HAP-1 (cell line): ENCODE measurements around the gene TOX3.

Experiments
- DNase-seq, 2 experiments: peaks; one replicate each; pipeline ENCODE4 v3.0.0-alpha.2; 2016 to 2020; ENCODE audit warnings: low spot score in 2 of 2
- H3K27me3 ChIP-seq: fragments of 250-450 bp; sonication (Bioruptor Pico); 2 replicates; pipeline ENCODE4 v1.5.1; 2020; ENCODE audit warnings: low read depth, mild to moderate bottlenecking, moderate library complexity
- H3K36me3 ChIP-seq: fragments of 250-450 bp; sonication (Bioruptor Pico); replicated peaks from 2 replicates; pipeline ENCODE4 v1.5.1; 2020; ENCODE audit warnings: mild to moderate bottlenecking
- H3K4me1 ChIP-seq: fragments of 250-450 bp; sonication (Bioruptor Pico); 2 replicates; pipeline ENCODE4 v1.5.1; 2020; ENCODE audit warnings: mild to moderate bottlenecking
- H3K4me3 ChIP-seq: fragments of 250-450 bp; sonication (Bioruptor Pico); 2 replicates; pipeline ENCODE4 v1.5.1; 2020; ENCODE audit warnings: mild to moderate bottlenecking, moderate library complexity
- H3K9me3 ChIP-seq: fragments of 250-450 bp; sonication (Bioruptor Pico); 2 replicates; pipeline ENCODE4 v1.5.1; 2020; ENCODE audit warnings: mild to moderate bottlenecking, moderate library complexity
- in situ Hi-C: fragments of 300-500 bp; cut with MboI; formaldehyde crosslinking; loops from 3 replicates; pipeline ENCODE4 v1.14.3; 2020; ENCODE audit warnings: low sequenced_read_pairs, inconsistent platforms, mixed read lengths

Gene TOX3

GRCh38 chr16:52434224-52434623, 112.7 kb downstream of the TOX3 start:
- Histone ChIP-seq H3K36me3 (no peaks in the 10 kb centered on the region), H3K27me3 (no peaks in the 10 kb centered on the region), H3K9me3 (no peaks in the 10 kb centered on the region), H3K4me3 (no peak overlapping the region), H3K4me1 (peaks cover 14% of the 10 kb centered on the region)
- in situ Hi-C loops: no loop called here
- no peak for DNase-seq

GRCh38 chr16:52433643-52434042, 113.3 kb downstream of the TOX3 start:
- no peak overlapping the region for H3K4me3 ChIP-seq
- peaks cover 14% of the 10 kb centered on the region for H3K4me1 ChIP-seq
- in situ Hi-C loops: no loop called here
- no peaks in the 10 kb centered on the region for H3K9me3 ChIP-seq
- H3K27me3 ChIP-seq: no peaks in the 10 kb centered on the region
- H3K36me3 ChIP-seq: no peaks in the 10 kb centered on the region
- no peak for DNase-seq

- Histone ChIP-seq H3K9me3 (no peaks in the 10 kb centered on the region), H3K4me3 (no peak overlapping the region), H3K4me1 (no peaks in the 10 kb centered on the region), H3K36me3 (no peaks in the 10 kb centered on the region), H3K27me3 (no peaks in the 10 kb centered on the region)
- no peak for DNase-seq
- in situ Hi-C loops: no loop called here
These were observed 122.4 kb downstream of the TOX3 start for GRCh38 chr16:52424591-52424990.

- Histone ChIP-seq H3K27me3 (no peaks in the 10 kb centered on the region), H3K36me3 (no peaks in the 10 kb centered on the region), H3K4me1 (no peaks in the 10 kb centered on the region), H3K4me3 (no peak overlapping the region), H3K9me3 (no peaks in the 10 kb centered on the region)
- in situ Hi-C loops: no loop called here
- no peak for DNase-seq
These were observed 124.6 kb downstream of the TOX3 start for GRCh38 chr16:52422307-52422706.

GRCh38 chr16:52418201-52418600, 128.7 kb downstream of the TOX3 start:
- in situ Hi-C loops: no loop called here
- Histone ChIP-seq H3K4me1 (no peaks in the 10 kb centered on the region), H3K9me3 (no peaks in the 10 kb centered on the region), H3K4me3 (no peak overlapping the region), H3K36me3 (no peaks in the 10 kb centered on the region), H3K27me3 (no peaks in the 10 kb centered on the region)
- DNase-seq: no peak

- in situ Hi-C loops: no loop called here
- H3K27me3 ChIP-seq: no peaks in the 10 kb centered on the region
- H3K4me1 ChIP-seq: no peaks in the 10 kb centered on the region
- no peaks in the 10 kb centered on the region for H3K36me3 ChIP-seq
- H3K9me3 ChIP-seq: no peaks in the 10 kb centered on the region
- no peak for DNase-seq
- H3K4me3 ChIP-seq: no peak overlapping the region
These were observed 130.1 kb downstream of the TOX3 start for GRCh38 chr16:52416888-52417287.

GRCh38 chr16:52411011-52411410, 135.9 kb downstream of the TOX3 start:
- H3K27me3 ChIP-seq: no peaks in the 10 kb centered on the region
- no peaks in the 10 kb centered on the region for H3K9me3 ChIP-seq
- DNase-seq: no peak
- in situ Hi-C loops: no loop called here
- no peaks in the 10 kb centered on the region for H3K4me1 ChIP-seq
- H3K36me3 ChIP-seq: no peaks in the 10 kb centered on the region
- H3K4me3 ChIP-seq: no peak overlapping the region

- Histone ChIP-seq H3K4me1 (no peaks in the 10 kb centered on the region), H3K4me3 (no peak overlapping the region), H3K27me3 (no peaks in the 10 kb centered on the region), H3K36me3 (no peaks in the 10 kb centered on the region), H3K9me3 (no peaks in the 10 kb centered on the region)
- no peak for DNase-seq
- in situ Hi-C loops: no loop called here
These were observed 138.6 kb downstream of the TOX3 start for GRCh38 chr16:52408191-52408845.

GRCh38 chr16:52407778-52408177, 139.2 kb downstream of the TOX3 start:
- Histone ChIP-seq H3K27me3 (no peaks in the 10 kb centered on the region), H3K9me3 (no peaks in the 10 kb centered on the region), H3K36me3 (no peaks in the 10 kb centered on the region), H3K4me3 (no peak overlapping the region), H3K4me1 (no peaks in the 10 kb centered on the region)
- no peak for DNase-seq
- in situ Hi-C loops: no loop called here

- no peaks in the 10 kb centered on the region for H3K4me1 ChIP-seq
- no peaks in the 10 kb centered on the region for H3K9me3 ChIP-seq
- H3K36me3 ChIP-seq: no peaks in the 10 kb centered on the region
- no peak for DNase-seq
- H3K27me3 ChIP-seq: no peaks in the 10 kb centered on the region
- in situ Hi-C loops: no loop called here
- H3K4me3 ChIP-seq: no peak overlapping the region
These were observed 141.5 kb downstream of the TOX3 start for GRCh38 chr16:52405441-52405840.

GRCh38 chr16:52404546-52404945, 142.4 kb downstream of the TOX3 start:
- Histone ChIP-seq H3K27me3 (no peaks in the 10 kb centered on the region), H3K4me1 (no peaks in the 10 kb centered on the region), H3K36me3 (no peaks in the 10 kb centered on the region), H3K4me3 (no peak overlapping the region), H3K9me3 (no peaks in the 10 kb centered on the region)
- in situ Hi-C loops: no loop called here
- no peak for DNase-seq

GRCh38 chr16:52399116-52399515, 147.8 kb downstream of the TOX3 start:
- Histone ChIP-seq H3K9me3 (no peaks in the 10 kb centered on the region), H3K36me3 (no peaks in the 10 kb centered on the region), H3K27me3 (no peaks in the 10 kb centered on the region), H3K4me3 (no peak overlapping the region), H3K4me1 (no peaks in the 10 kb centered on the region)
- in situ Hi-C loops: no loop called here
- DNase-seq: no peak

GRCh38 chr16:52398491-52398960, 148.4 kb downstream of the TOX3 start:
- in situ Hi-C loops: no loop called here
- no peaks in the 10 kb centered on the region for H3K27me3 ChIP-seq
- no peak for DNase-seq
- no peak overlapping the region for H3K4me3 ChIP-seq
- no peaks in the 10 kb centered on the region for H3K4me1 ChIP-seq
- H3K9me3 ChIP-seq: no peaks in the 10 kb centered on the region
- H3K36me3 ChIP-seq: no peaks in the 10 kb centered on the region

GRCh38 chr16:52398021-52398420, 148.9 kb downstream of the TOX3 start:
- in situ Hi-C loops: no loop called here
- Histone ChIP-seq H3K4me1 (no peaks in the 10 kb centered on the region), H3K36me3 (no peaks in the 10 kb centered on the region), H3K4me3 (no peak overlapping the region), H3K27me3 (no peaks in the 10 kb centered on the region), H3K9me3 (no peaks in the 10 kb centered on the region)
- DNase-seq: no peak

GRCh38 chr16:52393448-52393847, 153.5 kb downstream of the TOX3 start:
- in situ Hi-C loops: no loop called here
- Histone ChIP-seq H3K9me3 (no peaks in the 10 kb centered on the region), H3K27me3 (no peaks in the 10 kb centered on the region), H3K4me3 (no peak overlapping the region), H3K4me1 (no peaks in the 10 kb centered on the region), H3K36me3 (no peaks in the 10 kb centered on the region)
- no peak for DNase-seq
